M059J (cell line): ENCODE data around the gene PNPLA2. TPM values are rescaled to one million over a fixed set of nuclear protein-coding genes. Genes with fewer than 3 reads are reported as not detected.

Experiments
- DNase-seq: peaks from one replicate; pipeline ENCODE4 v3.0.0-alpha.2; 2012; ENCODE audit warnings: low read depth
- total RNA-seq: library from RNA; depleted of rRNA; stranded (reverse); fragments of >200 nt; shearing (Covaris generic); gene quantifications from 2 replicates; pipeline ENCODE4 v1.2.3, GENCODE V29; 2014

PNPLA2 gene
- total RNA-seq, 1 experiment from 2014 or later = 50.0 TPM

- DNase-seq = no peak
These were observed 2.9 kb upstream of the PNPLA2 start for GRCh38 chr11:815675-816432.

- no peak for DNase-seq
These were observed 2.3 kb upstream of the PNPLA2 start for GRCh38 chr11:816433-816779.

- DNase-seq = peak; percentile 83
These were observed 616 bp downstream of the PNPLA2 start for GRCh38 chr11:819129-819931.

- peak; percentile 93 for DNase-seq
These were observed 1.4 kb downstream of the PNPLA2 start for GRCh38 chr11:819943-820649.

- peak; percentile 93 for DNase-seq
These were observed 2.2 kb downstream of the PNPLA2 start for GRCh38 chr11:820655-821511.

- DNase-seq = no peak
These were observed 3.0 kb downstream of the PNPLA2 start for GRCh38 chr11:821512-822371.

- no peak for DNase-seq
These were observed 5.0 kb downstream of the PNPLA2 start for GRCh38 chr11:823441-824291.

GRCh38 chr11:824292-824880 lies 5.7 kb downstream of the PNPLA2 start:
- no peak for DNase-seq

GRCh38 chr11:824942-825341 lies 6.2 kb downstream of the PNPLA2 start:
- DNase-seq = peak; percentile 4

GRCh38 chr11:825366-826226 lies 6.9 kb downstream of the PNPLA2 start:
- DNase-seq = peak; percentile 9

GRCh38 chr11:826227-826621 lies 7.5 kb downstream of the PNPLA2 start:
- DNase-seq = no peak

- no peak for DNase-seq
These were observed 8.1 kb downstream of the PNPLA2 start for GRCh38 chr11:826836-827145.

GRCh38 chr11:827146-827896 lies 8.6 kb downstream of the PNPLA2 start:
- DNase-seq = no peak

- DNase-seq = no peak
These were observed 9.1 kb downstream of the PNPLA2 start, which contains the start of gene CRACR2B for GRCh38 chr11:827897-828192. Gene CRACR2B (plus strand): TSS chr11:827919. CDS start chr11:828608, 689 bp downstream.

GRCh38 chr11:828506-829175 lies 9.9 kb downstream of the PNPLA2 start:
- no peak for DNase-seq

- peak; percentile 91 for DNase-seq
These were observed 10.6 kb downstream of the PNPLA2 start for GRCh38 chr11:829176-829846.

- no peak for DNase-seq
These were observed 11.2 kb downstream of the PNPLA2 start for GRCh38 chr11:829847-830294.
